GM19397 (cell line): ENCODE results near the gene GPD1.
"Not testable (repeated sequence)": the region's sequence is repeated elsewhere in the genome, so short reads cannot be mapped to it uniquely, and the experiment has no call there.

Experiments
- ATAC-seq: cut with Tn5 transposase; IDR thresholded peaks from one replicate; pipeline ENCODE4 v1.9.1; 2021; ENCODE audit warnings: mild to moderate bottlenecking, moderate library complexity; ENCODE audit not compliant: unreplicated experiment

The GPD1 gene

GRCh38 chr12:50120521-50120920 lies 16.7 kb downstream of the GPD1 start:
- no peak for ATAC-seq

GRCh38 chr12:50120953-50121352 lies 17.1 kb downstream of the GPD1 start:
- ATAC-seq: no peak

GRCh38 chr12:50121641-50122040 lies 17.8 kb downstream of the GPD1 start:
- no peak for ATAC-seq

GRCh38 chr12:50123203-50123602 lies 19.4 kb downstream of the GPD1 start:
- no peak for ATAC-seq

- no peak for ATAC-seq
Measured at GRCh38 chr12:50127546-50127945, 23.7 kb downstream of the GPD1 start.

- no peak for ATAC-seq
Measured at GRCh38 chr12:50129290-50129689, 25.5 kb downstream of the GPD1 start.

- ATAC-seq: no peak
Measured at GRCh38 chr12:50132505-50133135, 28.8 kb downstream of the GPD1 start.

GRCh38 chr12:50142993-50143392 lies 39.2 kb downstream of the GPD1 start:
- ATAC-seq: no peak

- ATAC-seq: no peak
Measured at GRCh38 chr12:50145439-50145838, 41.6 kb downstream of the GPD1 start.

GRCh38 chr12:50147281-50147680 lies 43.5 kb downstream of the GPD1 start:
- no peak for ATAC-seq

GRCh38 chr12:50148011-50148410 lies 44.2 kb downstream of the GPD1 start:
- ATAC-seq: not testable (repeated sequence)

GRCh38 chr12:50149311-50149710 lies 45.5 kb downstream of the GPD1 start:
- ATAC-seq: no peak

- ATAC-seq: no peak
Measured at GRCh38 chr12:50151047-50151687, 47.4 kb downstream of the GPD1 start.

GRCh38 chr12:50154947-50155346 lies 51.1 kb downstream of the GPD1 start:
- ATAC-seq: not testable (repeated sequence)

GRCh38 chr12:50156641-50157040 lies 52.8 kb downstream of the GPD1 start:
- ATAC-seq: no peak

- ATAC-seq: no peak
Measured at GRCh38 chr12:50157259-50157658, 53.5 kb downstream of the GPD1 start.

- ATAC-seq: no peak
Measured at GRCh38 chr12:50160643-50161042, 56.8 kb downstream of the GPD1 start.
